ENCODE results near the gene PHF14. TPM values are rescaled to one million over a fixed set of nuclear protein-coding genes. Genes with fewer than 3 reads are reported as not detected.
"Not testable (repeated sequence)": the region's sequence is repeated elsewhere in the genome, so short reads cannot be mapped to it uniquely, and the experiment has no call there.

The PHF14 gene
- total and polyA plus RNA-seq, 4 experiments from 2014 or later: 6.7 to 34.0 (median 22.6) TPM

- CTCF ChIA-PET (ENCODE audit: partially characterized antibody): not testable (repeated sequence)
These were observed 20.5 kb upstream of the PHF14 start for GRCh38 chr7:10953078-10953750.

GRCh38 chr7:10956528-10956927 is 17.1 kb upstream of the PHF14 start:
- DNase-seq: no peak
- peaks cover 0 to 13% (median 2%) of the 10 kb centered on the region in 8 donors for H3K9me3 Mint-ChIP-seq
- Histone ChIP-seq H3K9me3 (ENCODE audit: control insufficient read depth in 1 of 2, low read length in 2 of 2) (no peaks in the 10 kb centered on the region), H3K36me3 (ENCODE audit: insufficient read depth, low read length) (no peaks in the 10 kb centered on the region), H3K4me3 (ENCODE audit: low read length in 2 of 2) (no peak overlapping the region), H3K27me3 (ENCODE audit: insufficient read depth, low read length) (no peaks in the 10 kb centered on the region), H3K27ac (ENCODE audit: low read depth, low read length) (no peak overlapping the region), H3K4me1 (ENCODE audit: insufficient read depth, low read length) (no peaks in the 10 kb centered on the region)
- no peaks in the 10 kb centered on the region for H3K36me3 Mint-ChIP-seq
- H3K27ac Mint-ChIP-seq: no peak overlapping the region
- CTCF ChIA-PET (ENCODE audit: partially characterized antibody): no interaction called here
- POLR2A ChIA-PET (ENCODE audit: partially characterized antibody): no interaction called here
- no peak overlapping the region for H3K4me3 Mint-ChIP-seq
- intact Hi-C loops (cut with micrococcal nuclease): no loop called here
- peaks cover 12 to 15% of the 10 kb centered on the region in 2 donors for H3K27me3 Mint-ChIP-seq
- peaks cover 0 to 4% (median 1%) of the 10 kb centered on the region in 4 donors for H3K4me1 Mint-ChIP-seq

More at GRCh38 chr7:10953078-10953750, 20.5 kb upstream of the PHF14 start:
- H3K27ac Mint-ChIP-seq; H3K9me3 Mint-ChIP-seq; H3K27me3 ChIP-seq (ENCODE audit: insufficient read depth, low read length); H3K27ac ChIP-seq (ENCODE audit: low read depth, low read length); H3K4me1 Mint-ChIP-seq; H3K36me3 Mint-ChIP-seq; H3K36me3 ChIP-seq (ENCODE audit: insufficient read depth, low read length); H3K27me3 Mint-ChIP-seq; H3K4me3 Mint-ChIP-seq; H3K9me3 ChIP-seq (ENCODE audit: control insufficient read depth in 1 of 2, low read length in 2 of 2); intact Hi-C loops (cut with micrococcal nuclease); H3K4me3 ChIP-seq (ENCODE audit: low read length in 2 of 2); H3K4me1 ChIP-seq (ENCODE audit: insufficient read depth, low read length); DNase-seq; POLR2A ChIA-PET (ENCODE audit: partially characterized antibody): not testable (repeated sequence)

GRCh38 chr7:10960242-10960641 is 13.4 kb upstream of the PHF14 start:
- H3K9me3 Mint-ChIP-seq: peaks cover 0 to 13% (median 2%) of the 10 kb centered on the region in 8 donors
- H3K27ac ChIP-seq (ENCODE audit: low read depth, low read length); H3K36me3 ChIP-seq (ENCODE audit: insufficient read depth, low read length); CTCF ChIA-PET (ENCODE audit: partially characterized antibody); POLR2A ChIA-PET (ENCODE audit: partially characterized antibody); DNase-seq; H3K27me3 ChIP-seq (ENCODE audit: insufficient read depth, low read length); H3K4me1 ChIP-seq (ENCODE audit: insufficient read depth, low read length); intact Hi-C loops (cut with micrococcal nuclease); H3K4me3 ChIP-seq (ENCODE audit: low read length in 2 of 2); H3K4me3 Mint-ChIP-seq; H3K9me3 ChIP-seq (ENCODE audit: control insufficient read depth in 1 of 2, low read length in 2 of 2); H3K36me3 Mint-ChIP-seq; H3K27ac Mint-ChIP-seq: not testable (repeated sequence)
- H3K27me3 Mint-ChIP-seq: peaks cover 17 to 27% of the 10 kb centered on the region in 2 donors
- peaks cover 5 to 10% (median 7%) of the 10 kb centered on the region in 4 donors for H3K4me1 Mint-ChIP-seq

- H3K27ac Mint-ChIP-seq; H3K27me3 ChIP-seq (ENCODE audit: insufficient read depth, low read length); H3K36me3 ChIP-seq (ENCODE audit: insufficient read depth, low read length); DNase-seq; intact Hi-C loops (cut with micrococcal nuclease); CTCF ChIA-PET (ENCODE audit: partially characterized antibody); H3K27ac ChIP-seq (ENCODE audit: low read depth, low read length); H3K36me3 Mint-ChIP-seq; H3K4me3 ChIP-seq (ENCODE audit: low read length in 2 of 2); H3K9me3 ChIP-seq (ENCODE audit: control insufficient read depth in 1 of 2, low read length in 2 of 2); H3K4me1 ChIP-seq (ENCODE audit: insufficient read depth, low read length): not testable (repeated sequence)
- H3K9me3 Mint-ChIP-seq: peaks cover 0 to 12% (median 5%) of the 10 kb centered on the region in 8 donors
- POLR2A ChIA-PET (ENCODE audit: partially characterized antibody): interaction anchor here (1.8 kb wide), 1 partner anchor 24 kb away, joined by 10 read pairs; a partner anchor contains a TSS
- peak overlapping the region in 5 of 8 donors; percentile 1 to 72 (median 57) for H3K4me3 Mint-ChIP-seq
- peaks cover 12 to 33% of the 10 kb centered on the region in 2 donors for H3K27me3 Mint-ChIP-seq
- peaks cover 8 to 20% (median 11%) of the 10 kb centered on the region in 4 donors for H3K4me1 Mint-ChIP-seq
These were observed 8.7 kb upstream of the PHF14 start for GRCh38 chr7:10965016-10965415.

GRCh38 chr7:10972174-10972573 is 1.5 kb upstream of the PHF14 start:
- DNase-seq: no peak
- H3K27ac Mint-ChIP-seq: peak overlapping the region in 1 of 7 donors; percentile 47
- H3K36me3 Mint-ChIP-seq: peaks cover 18 to 29% of the 10 kb centered on the region in 2 donors
- Histone ChIP-seq H3K4me1 (ENCODE audit: insufficient read depth, low read length) (peaks cover 32% of the 10 kb centered on the region), H3K27ac (ENCODE audit: low read depth, low read length) (no peak overlapping the region), H3K4me3 (ENCODE audit: low read length in 2 of 2) (no peak overlapping the region), H3K36me3 (ENCODE audit: insufficient read depth, low read length) (no peaks in the 10 kb centered on the region), H3K27me3 (ENCODE audit: insufficient read depth, low read length) (no peaks in the 10 kb centered on the region), H3K9me3 (ENCODE audit: control insufficient read depth in 1 of 2, low read length in 2 of 2) (no peaks in the 10 kb centered on the region)
- H3K27me3 Mint-ChIP-seq: peaks cover 1 to 2% of the 10 kb centered on the region in 2 donors
- peaks cover 22 to 42% (median 30%) of the 10 kb centered on the region in 4 donors for H3K4me1 Mint-ChIP-seq
- H3K4me3 Mint-ChIP-seq: peak overlapping the region in 4 of 8 donors; percentile 32 to 96 (median 82)
- intact Hi-C loops (cut with micrococcal nuclease): no loop called here
- ChIA-PET CTCF (ENCODE audit: partially characterized antibody) (no interaction called here), POLR2A (ENCODE audit: partially characterized antibody) (interaction anchor here (1.3 kb wide), 1 partner anchor 32 kb away, joined by 8 read pairs; a partner anchor contains a TSS)
- no peaks in the 10 kb centered on the region for H3K9me3 Mint-ChIP-seq

- peak in 2 of 5 donors; percentile 2 to 5 for DNase-seq
- Mint-ChIP-seq H3K27me3 (no peaks in the 10 kb centered on the region), H3K27ac (peak overlapping the region; percentile 93 to 99 (median 97)), H3K36me3 (peaks cover 26 to 29% of the 10 kb centered on the region in 2 donors), H3K4me1 (peaks cover 29 to 55% (median 37%) of the 10 kb centered on the region in 4 donors), H3K9me3 (no peaks in the 10 kb centered on the region), H3K4me3 (peak overlapping the region; percentile 90 to 98 (median 96))
- ChIA-PET POLR2A (ENCODE audit: partially characterized antibody) (interaction anchor here (2.5 kb wide), 1 partner anchor 34 kb away, joined by 92 read pairs; a partner anchor contains a TSS), CTCF (ENCODE audit: partially characterized antibody) (interaction anchor here (1.2 to 2.1 kb wide), 2 partner anchors 25 to 34 kb away, joined by 4 to 10 read pairs; a partner anchor contains a TSS)
- intact Hi-C loops (cut with micrococcal nuclease): loop anchor here (1.0 kb wide), 1 partner anchor 34 kb away; a partner anchor contains a TSS
- H3K4me3 ChIP-seq (ENCODE audit: low read length in 2 of 2): peak overlapping the region; percentile 81 to 90
- H3K27me3 ChIP-seq (ENCODE audit: insufficient read depth, low read length): no peaks in the 10 kb centered on the region
- H3K4me1 ChIP-seq (ENCODE audit: insufficient read depth, low read length): peaks cover 37% of the 10 kb centered on the region
- peak overlapping the region; percentile 63 for H3K27ac ChIP-seq (ENCODE audit: low read depth, low read length)
- no peaks in the 10 kb centered on the region for H3K9me3 ChIP-seq (ENCODE audit: control insufficient read depth in 1 of 2, low read length in 2 of 2)
- H3K36me3 ChIP-seq (ENCODE audit: insufficient read depth, low read length): no peaks in the 10 kb centered on the region
These were observed 555 bp downstream of the PHF14 start for GRCh38 chr7:10973942-10974911.

GRCh38 chr7:10977113-10977512 is 3.4 kb downstream of the PHF14 start:
- Mint-ChIP-seq H3K4me1 (peaks cover 37 to 73% (median 46%) of the 10 kb centered on the region in 4 donors), H3K9me3 (no peaks in the 10 kb centered on the region), H3K36me3 (peaks cover 31 to 33% of the 10 kb centered on the region in 2 donors), H3K27ac (no peak overlapping the region), H3K27me3 (no peaks in the 10 kb centered on the region), H3K4me3 (peak overlapping the region in 3 of 8 donors; percentile 25 to 72 (median 47))
- intact Hi-C loops (cut with micrococcal nuclease): no loop called here
- ChIA-PET POLR2A (ENCODE audit: partially characterized antibody) (interaction anchor here (2.4 kb wide), 1 partner anchor 36 kb away, joined by 16 read pairs; a partner anchor contains a TSS), CTCF (ENCODE audit: partially characterized antibody) (interaction anchor here (1.4 kb wide), 1 partner anchor 10 kb away, joined by 3 read pairs; no protein-coding TSS in a partner anchor)
- no peak overlapping the region for H3K27ac ChIP-seq (ENCODE audit: low read depth, low read length)
- no peak overlapping the region for H3K4me3 ChIP-seq (ENCODE audit: low read length in 2 of 2)
- no peaks in the 10 kb centered on the region for H3K9me3 ChIP-seq (ENCODE audit: control insufficient read depth in 1 of 2, low read length in 2 of 2)
- H3K36me3 ChIP-seq (ENCODE audit: insufficient read depth, low read length): no peaks in the 10 kb centered on the region
- no peaks in the 10 kb centered on the region for H3K27me3 ChIP-seq (ENCODE audit: insufficient read depth, low read length)
- H3K4me1 ChIP-seq (ENCODE audit: insufficient read depth, low read length): peaks cover 45% of the 10 kb centered on the region
- DNase-seq: no peak
